GM21528 (cell line): ENCODE measurements around the gene UBXN10.

Source experiments
- ATAC-seq: cut with Tn5 transposase; IDR thresholded peaks from one replicate; pipeline ENCODE4 v1.9.1; 2021; ENCODE audit warnings: mild to moderate bottlenecking, moderate library complexity; ENCODE audit not compliant: unreplicated experiment, low FRiP score

The UBXN10 gene

GRCh38 chr1:20185834-20186782 lies at the start of gene UBXN10, which contains the start of gene PLA2G2C:
TSS of gene UBXN10 (plus strand) at chr1:20186096. CDS start at chr1:20190562, 4,466 bp downstream.
TSS of gene PLA2G2C (minus strand) at chr1:20186518. CDS start at chr1:20177363, 9,155 bp downstream.
- no peak for ATAC-seq

- no peak for ATAC-seq
Measured at GRCh38 chr1:20136249-20136648, 49.6 kb upstream of the UBXN10 start.

GRCh38 chr1:20137055-20137454 lies 48.8 kb upstream of the UBXN10 start:
- ATAC-seq: no peak

GRCh38 chr1:20137604-20138003 lies 48.3 kb upstream of the UBXN10 start:
- no peak for ATAC-seq

- ATAC-seq: no peak
Measured at GRCh38 chr1:20138346-20138745, 47.5 kb upstream of the UBXN10 start.

GRCh38 chr1:20138961-20139550 lies 46.8 kb upstream of the UBXN10 start, which contains the start of gene PLA2G2F:
TSS of gene PLA2G2F (plus strand) at chr1:20139323. CDS start at chr1:20139428, 105 bp downstream.
- ATAC-seq: no peak

GRCh38 chr1:20139776-20140612 lies 45.9 kb upstream of the UBXN10 start:
- ATAC-seq: no peak

- no peak for ATAC-seq
Measured at GRCh38 chr1:20141001-20141400, 44.9 kb upstream of the UBXN10 start.

- no peak for ATAC-seq
Measured at GRCh38 chr1:20141466-20141865, 44.4 kb upstream of the UBXN10 start.

GRCh38 chr1:20142001-20142710 lies 43.7 kb upstream of the UBXN10 start:
- no peak for ATAC-seq

GRCh38 chr1:20143318-20143717 lies 42.6 kb upstream of the UBXN10 start:
- no peak for ATAC-seq

GRCh38 chr1:20143734-20144565 lies 41.9 kb upstream of the UBXN10 start:
- no peak for ATAC-seq

- no peak for ATAC-seq
Measured at GRCh38 chr1:20147846-20148570, 37.9 kb upstream of the UBXN10 start.

GRCh38 chr1:20148571-20149500 lies 37.1 kb upstream of the UBXN10 start:
- ATAC-seq: no peak

- ATAC-seq: no peak
Measured at GRCh38 chr1:20149601-20150325, 36.1 kb upstream of the UBXN10 start.

- ATAC-seq: no peak
Measured at GRCh38 chr1:20150326-20150705, 35.6 kb upstream of the UBXN10 start.

GRCh38 chr1:20150969-20151368 lies 34.9 kb upstream of the UBXN10 start:
- no peak for ATAC-seq
